Endodermal cell (in vitro differentiated cells): ENCODE results near the gene MADCAM1. TPM values are rescaled to one million over a fixed set of nuclear protein-coding genes. Genes with fewer than 3 reads are reported as not detected.

ENCODE experiments used
- DNase-seq: peaks from one replicate; pipeline ENCODE4 v3.0.0-alpha.2; 2017
- H3K27ac ChIP-seq: 2 replicates; pipeline ENCODE4 v1.5.1; 2013; ENCODE audit warnings: mild to moderate bottlenecking, low read depth, low read length, moderate library complexity
- H3K27me3 ChIP-seq: 2 replicates; pipeline ENCODE4 v1.6.1; 2013; ENCODE audit warnings: mild to moderate bottlenecking, low read length, moderate library complexity; ENCODE audit not compliant: insufficient read depth, control insufficient read depth, poor library complexity, severe bottlenecking
- H3K36me3 ChIP-seq: 2 replicates; pipeline ENCODE4 v1.7.0; 2013; ENCODE audit warnings: mild to moderate bottlenecking, low read length, moderate library complexity; ENCODE audit not compliant: control insufficient read depth, insufficient read depth
- H3K4me1 ChIP-seq: one replicate; pipeline ENCODE4 v1.7.0; 2013; ENCODE audit warnings: low read length; ENCODE audit not compliant: control insufficient read depth, insufficient read depth
- H3K4me3 ChIP-seq: 2 replicates; pipeline ENCODE4 v1.5.1; 2013; ENCODE audit warnings: mild to moderate bottlenecking, low read length, moderate library complexity
- H3K9ac ChIP-seq: 2 replicates; pipeline ENCODE4 v1.6.1; 2013; ENCODE audit warnings: mild to moderate bottlenecking, low read length, moderate library complexity; ENCODE audit not compliant: poor library complexity, severe bottlenecking; ENCODE audit errors: extremely low read depth
- H3K9me3 ChIP-seq: 2 replicates; pipeline ENCODE4 v1.6.1; 2013; ENCODE audit warnings: mild to moderate bottlenecking, low read length, moderate library complexity; ENCODE audit not compliant: control insufficient read depth
- H3K27ac Mint-ChIP-seq: 2 replicates; pipeline ENCODE4 v1.8.0; 2020; ENCODE audit warnings: mixed read lengths
- H3K27me3 Mint-ChIP-seq: 2 replicates; pipeline ENCODE4 v1.8.0; 2021; ENCODE audit warnings: mild to moderate bottlenecking, mixed read lengths; ENCODE audit not compliant: insufficient read depth
- H3K36me3 Mint-ChIP-seq: 2 replicates; pipeline ENCODE4 v1.8.0; 2020; ENCODE audit warnings: low read depth, mixed read lengths
- H3K4me1 Mint-ChIP-seq: 2 replicates; pipeline ENCODE4 v1.8.0; 2020; ENCODE audit warnings: mixed read lengths
- H3K4me3 Mint-ChIP-seq: 2 replicates; pipeline ENCODE4 v1.8.0; 2020; ENCODE audit warnings: mild to moderate bottlenecking, moderate library complexity, mixed read lengths
- H3K9me3 Mint-ChIP-seq: 2 replicates; pipeline ENCODE4 v1.8.0; 2020; ENCODE audit warnings: mild to moderate bottlenecking, mixed read lengths
- CTCF ChIP-seq: fragments of 200-600 bp; sonication (generic); conservative IDR thresholded peaks from 2 replicates; pipeline ENCODE4 v1.5.0; 2021; ENCODE audit warnings: antibody characterized with exemption, mild to moderate bottlenecking
- WGBS, 2 experiments: methylation state at CpG; one replicate each; pipeline versions ENCODE4 v1.1.5 to v1.1.7; 2013; ENCODE audit warnings: missing lambda C conversion rate in 2 of 2, mixed read lengths in 1 of 2; ENCODE audit not compliant: insufficient coverage in 1 of 2, insufficient read length in 1 of 2; 5-methylcytosine and 5-hydroxymethylcytosine counted together
- total RNA-seq, 2 donors: library from RNA; stranded (reverse); fragmentation: NEBNext Ultra II Directional in 1 of 2; extraction: Animal tissue kit (Norgen Biotek cat#: 25700) in 1 of 2; gene quantifications; 2 replicates in 1 of 2; 3 replicates in 1 of 2; pipeline ENCODE4 v1.2.1, GENCODE V29; 2021

The MADCAM1 gene
- total RNA-seq, 2 donors from 2014 or later = 0.46 to 1.5 TPM

- Mint-ChIP-seq H3K36me3 (no peaks in the 10 kb centered on the region), H3K27ac (peak overlapping the region; percentile 82), H3K4me3 (peak overlapping the region; percentile 72), H3K4me1 (peaks cover 7% of the 10 kb centered on the region), H3K9me3 (peaks cover 3% of the 10 kb centered on the region), H3K27me3 (peaks cover 13% of the 10 kb centered on the region)
- Histone ChIP-seq H3K9me3 (no peaks in the 10 kb centered on the region), H3K27me3 (no peaks in the 10 kb centered on the region), H3K36me3 (no peaks in the 10 kb centered on the region), H3K9ac (peak overlapping the region; percentile 41), H3K27ac (peak overlapping the region; percentile 60), H3K4me3 (peak overlapping the region; percentile 83), H3K4me1 (no peaks in the 10 kb centered on the region)
- no peak for TF ChIP-seq CTCF
- WGBS, 2 experiments = 28 to 41% methylated on average over 39 to 61 of the region's 61 CpGs
- peak; percentile 82 for DNase-seq
Measured at GRCh38 chr19:489418-490196, 6.7 kb upstream of the MADCAM1 start.

- H3K36me3 Mint-ChIP-seq = no peaks in the 10 kb centered on the region
- DNase-seq = peak; percentile 77
- peaks cover 3% of the 10 kb centered on the region for H3K9me3 Mint-ChIP-seq
- no peaks in the 10 kb centered on the region for H3K4me1 ChIP-seq
- no peak overlapping the region for H3K9ac ChIP-seq
- no peaks in the 10 kb centered on the region for H3K9me3 ChIP-seq
- H3K36me3 ChIP-seq = no peaks in the 10 kb centered on the region
- no peaks in the 10 kb centered on the region for H3K27me3 ChIP-seq
- no peak overlapping the region for H3K4me3 ChIP-seq
- no peak overlapping the region for H3K4me3 Mint-ChIP-seq
- no peak overlapping the region for H3K27ac Mint-ChIP-seq
- WGBS, 2 experiments = 94 to 96% methylated on average over 20 to 27 of the region's 32 CpGs
- no peak overlapping the region for H3K27ac ChIP-seq
- TF ChIP-seq CTCF = no peak
- no peaks in the 10 kb centered on the region for H3K4me1 Mint-ChIP-seq
- peaks cover 12% of the 10 kb centered on the region for H3K27me3 Mint-ChIP-seq
Measured at GRCh38 chr19:491146-491741, 5.0 kb upstream of the MADCAM1 start.

- H3K4me3 ChIP-seq = no peak overlapping the region
- no peak overlapping the region for H3K9ac ChIP-seq
- H3K9me3 Mint-ChIP-seq = peaks cover 3% of the 10 kb centered on the region
- no peaks in the 10 kb centered on the region for H3K4me1 ChIP-seq
- TF ChIP-seq CTCF = no peak
- H3K27me3 ChIP-seq = no peaks in the 10 kb centered on the region
- H3K4me3 Mint-ChIP-seq = no peak overlapping the region
- H3K27ac Mint-ChIP-seq = no peak overlapping the region
- peaks cover 12% of the 10 kb centered on the region for H3K27me3 Mint-ChIP-seq
- no peaks in the 10 kb centered on the region for H3K4me1 Mint-ChIP-seq
- H3K27ac ChIP-seq = no peak overlapping the region
- 89 to 93% methylated on average over 2 to 12 of the region's 19 CpGs for WGBS, 2 experiments
- DNase-seq = peak; percentile 81
- H3K9me3 ChIP-seq = no peaks in the 10 kb centered on the region
- no peaks in the 10 kb centered on the region for H3K36me3 ChIP-seq
- H3K36me3 Mint-ChIP-seq = no peaks in the 10 kb centered on the region
Measured at GRCh38 chr19:492091-492531, 4.2 kb upstream of the MADCAM1 start.
